MM.1S (cell line): ENCODE measurements around the gene SLC7A9.

ENCODE experiments used
- CTCF ChIP-seq: fragments of 300-600 bp; sonication (generic); IDR thresholded peaks from 2 replicates; pipeline ENCODE4 v1.5.1; 2016; ENCODE audit warnings: antibody characterized with exemption, low read length, mixed read lengths
- EZH2 ChIP-seq: fragments of 300-600 bp; sonication (generic); optimal IDR thresholded peaks from 2 replicates; pipeline ENCODE3; 2017; ENCODE audit warnings: low read depth, mild to moderate bottlenecking, antibody characterized with exemption, low read length, mixed read lengths
- EZH2phosphoT487 ChIP-seq: fragments of 300-600 bp; sonication (generic); IDR thresholded peaks from 2 replicates; pipeline ENCODE4 v1.6.1; 2018; ENCODE audit warnings: antibody characterized with exemption, low read length

GRCh38 chr19:32873247-32873959, 3.8 kb upstream of the SLC7A9 start:
- TF ChIP-seq CTCF = no peak
- TF ChIP-seq EZH2phosphoT487 = no peak
- no peak for TF ChIP-seq EZH2
